ENCODE measurements around the gene ASB10. TPM values are rescaled to one million over a fixed set of nuclear protein-coding genes. Genes with fewer than 3 reads are reported as not detected.

The ASB10 gene
- total and polyA plus RNA-seq, 2 of the 8 experiments (the other 6 are each of a cell fraction or from before 2014, with no cell fraction given): not detected

- Histone ChIP-seq H3K56ac (replicated peaks; ENCODE audit: insufficient read length, low read depth, low read length) (no peak overlapping the region), H2AK5ac (ENCODE audit: low read depth, low read length) (no peak overlapping the region), H3K79me1 (ENCODE audit: low read depth, low read length) (no peaks in the 10 kb centered on the region), H3K36me3 (ENCODE audit: control insufficient read depth in 2 of 4, insufficient read depth in 4 of 4, low read length in 3 of 4) (no peaks in the 10 kb centered on the region; a peak in 1 of 8 replicates), H3K27ac (ENCODE audit: low read depth, low read length) (no peak overlapping the region), H3K27me3 (replicated peaks in 1 of 4; ENCODE audit: control insufficient read depth in 3 of 4, extremely low read depth in 1 of 4, insufficient read depth in 3 of 4, low read length in 3 of 4) (peaks cover 0 to 1% (median 0%) of the 10 kb centered on the region in 4 experiments; a peak in 1 of 7 replicates), H2BK5ac (ENCODE audit: low read depth, low read length) (no peak overlapping the region), H2BK15ac (ENCODE audit: low read length) (no peak overlapping the region), H3K4me3 (ENCODE audit: extremely low read depth in 1 of 4, insufficient read depth in 2 of 4, low read depth in 3 of 4, low read length in 4 of 4) (no peak overlapping the region), H3K18ac (ENCODE audit: extremely low read depth, low read length) (no peak overlapping the region), H3K9me3 (ENCODE audit: insufficient read depth in 2 of 2, low read depth in 1 of 2, low read length in 1 of 2) (no peaks in the 10 kb centered on the region), H4K91ac (replicated peaks; ENCODE audit: insufficient read length, low read length) (no peak overlapping the region), H4K20me1 (replicated peaks in 1 of 2; ENCODE audit: control insufficient read depth in 1 of 2, insufficient read depth in 2 of 2, low read length in 2 of 2) (peaks cover 7 to 9% of the 10 kb centered on the region in 2 experiments), H3K9ac (replicated peaks in 1 of 4; ENCODE audit: extremely low read depth in 1 of 4, low read depth in 3 of 4, low read length in 3 of 4) (no peak overlapping the region), H3K4ac (replicated peaks; ENCODE audit: insufficient read length, low read depth, low read length) (no peak overlapping the region), H4K8ac (ENCODE audit: extremely low read depth, insufficient read depth, low read length) (no peak overlapping the region; the same call in 1 of the 2 replicates), H3K23ac (ENCODE audit: insufficient read length) (no peak overlapping the region), H2BK12ac (ENCODE audit: low read depth, low read length) (no peak overlapping the region), H4K5ac (ENCODE audit: insufficient read length, low read depth, low read length) (no peak overlapping the region), H3K4me2 (ENCODE audit: insufficient read depth in 1 of 2, low read depth in 2 of 2, low read length in 2 of 2) (no peak overlapping the region), H3K4me1 (replicated peaks in 1 of 4; ENCODE audit: control insufficient read depth in 3 of 4, insufficient read depth in 4 of 4, low read length in 3 of 4) (peaks cover 7 to 33% (median 18%) of the 10 kb centered on the region in 4 experiments), H3K79me2 (ENCODE audit: control insufficient read depth in 1 of 2, insufficient read depth in 2 of 2, low read length in 2 of 2) (no peaks in the 10 kb centered on the region), H3K14ac (ENCODE audit: insufficient read length) (no peak overlapping the region), H2BK20ac (ENCODE audit: low read length) (no peak overlapping the region), H2AFZ (ENCODE audit: low read length) (no peak overlapping the region), H2BK120ac (replicated peaks; ENCODE audit: low read depth, low read length) (no peak overlapping the region), H3K23me2 (ENCODE audit: low read depth, low read length) (no peaks in the 10 kb centered on the region; the same call in 1 of the 2 replicates)
- DNase-seq (ENCODE audit: low read depth in 1 of 2, low spot score in 2 of 2) (no peak), FAIRE-seq (no peak)
- TF ChIP-seq RAD21 (IDR thresholded peaks at IDR 0.05 in 1 of 2, conservative IDR thresholded peaks at IDR 0.05 in 1 of 2; ENCODE audit: low read depth in 2 of 2, low read length in 2 of 2) (0 out of 4 replicates have a peak, but pooled peaks of 1 of the 2 experiments have one; percentile 18), KDM4A (IDR thresholded peaks at IDR 0.05; ENCODE audit: low read depth, low read length, severe bottlenecking) (no peak), CEBPB (IDR thresholded peaks at IDR 0.05; ENCODE audit: low read depth, low read length) (no peak), USF2 (IDR thresholded peaks at IDR 0.05; ENCODE audit: low read length) (no peak), TEAD4 (IDR thresholded peaks at IDR 0.05; ENCODE audit: low read depth, low read length) (no peak), JUND (IDR thresholded peaks at IDR 0.05; ENCODE audit: low read length) (no peak), CREB1 (IDR thresholded peaks at IDR 0.05) (no peak), CBX8 (IDR thresholded peaks at IDR 0.05; ENCODE audit: borderline replicate concordance, low read depth, low read length) (no peak), MAFK (IDR thresholded peaks at IDR 0.05; ENCODE audit: low read depth, low read length) (no peak), CTCF (IDR thresholded peaks at IDR 0.05; ENCODE audit: control extremely low read depth in 1 of 3, insufficient read depth in 1 of 3, low read depth in 1 of 3, low read length in 3 of 3) (0 out of 4 replicates have a peak, but pooled peaks of 1 of the 3 experiments have one; percentile 20)
- ChIA-PET POLR2A (ENCODE audit: partially characterized antibody) (interaction anchor here (0.8 to 0.9 kb wide), 2 partner anchors 17 to 57 kb away, joined by 3 to 4 read pairs; no protein-coding TSS in a partner anchor), CTCF (ENCODE audit: partially characterized antibody) (interaction anchor here (0.7 to 18.9 kb wide), 12 partner anchors 8 to 102 kb away, joined by 3 to 197 read pairs (median 4); partner anchors contain the start of gene GBX1)
- 88% methylated on average over 10 of the region's 10 CpGs; no CpG with 5 or more reads in 1 of the 2 experiments for WGBS, 2 experiments (ENCODE audit: extremely low coverage in 1 of 2, insufficient coverage in 1 of 2, insufficient read length in 1 of 2, insufficient replicate concordance in 2 of 2, low coverage in 1 of 2, low lambda C conversion rate in 2 of 2, missing lambda C conversion rate in 1 of 2)
Observed at GRCh38 chr7:151142686-151143040, 44.4 kb downstream of the ASB10 start.
